Pancreas (tissue), 10 donors: ENCODE measurements around the gene EGFR. TPM values are rescaled to one million over a fixed set of nuclear protein-coding genes. Genes with fewer than 3 reads are reported as not detected.

Experiments used
- ATAC-seq, 4 donors: fragments of 200-7000 bp; cut with Tn5 transposase; one replicate each; pipeline versions ENCODE4 v1.8.0 to v1.9.1; 2020; ENCODE audit warnings: mild to moderate bottlenecking in 4 of 4, moderate library complexity in 4 of 4
- DNase-seq, 6 donors: peaks; one replicate each; pipeline ENCODE4 v3.0.0-alpha.2; 2020
- FAIRE-seq: peaks from 2 replicates; lab custom pipeline; 2012; peaks lifted over from hg19 to GRCh38; lab: Jason Lieb, UNC
- H3K27ac ChIP-seq, 4 donors: fragments of 200-600 bp; sonication (generic); 1 replicate in 3 of 4; 2 replicates in 1 of 4; pipeline versions ENCODE4 v1.5.0 to v1.8.0; 2020
- H3K27me3 ChIP-seq, 4 donors: fragments of 200-600 bp; one replicate each; pipeline ENCODE4 v1.8.0; 2021
- H3K36me3 ChIP-seq, 3 donors: fragments of 200-600 bp; sonication (generic) in 1 of 3; one replicate each; pipeline versions ENCODE4 v1.5.0 to v1.8.0; 2020 to 2021
- H3K4me1 ChIP-seq, 3 donors: fragments of 200-600 bp; one replicate each; pipeline ENCODE4 v1.8.0; 2021
- H3K4me3 ChIP-seq, 4 donors: fragments of 200-600 bp; sonication (generic) in 2 of 4; one replicate each; pipeline versions ENCODE4 v1.5.0 to v1.8.0; 2020 to 2021
- H3K9me3 ChIP-seq, 4 donors: fragments of 200-600 bp; one replicate each; pipeline ENCODE4 v1.8.0; 2021
- WGBS, 2 donors: extraction: QIAGEN DNeasy Blood & Tissue Kit; methylation state at CpG; one replicate each; pipeline ENCODE4 v1.1.7; 2013; 5-methylcytosine and 5-hydroxymethylcytosine counted together
- intact Hi-C, 3 donors: fragments of 100-400 bp; cut with DNase I; formaldehyde crosslinking; loops; one replicate each; pipeline versions ENCODE4 v1.11.1 to v1.14.2; 2022
- polyA plus RNA-seq, 2 donors: library from polyadenylated mRNA; stranded (reverse); fragments of 200-250 nt; gene quantifications; one replicate each; pipeline ENCODE4 v1.2.3, GENCODE V29; 2013
- total RNA-seq, 6 donors: library from RNA; stranded (reverse); fragmentation: NEBNext Ultra II Directional in 4 of 6; extraction: Animal tissue kit (Norgen Biotek cat#: 25700) in 4 of 6; gene quantifications; one replicate each; pipeline versions ENCODE4 v1.2.1 to v1.2.4, GENCODE V29; 2021 to 2023
- TF ChIP-seq, protein P1 (sequence below), 4 donors: fragments of 200-600 bp; sonication (generic) in 3 of 4; IDR thresholded peaks; one replicate each; pipeline versions ENCODE4 v1.5.0 to v1.8.0; 2021; ENCODE audit warnings: antibody characterized with exemption in 4 of 4
- donor health status: healthy with polysubstance abuse.
- donor health status: DM: no; HTN: no; CAD: no; lungs with moderate emphysema.
- donor health status: DM: no; HTN: no; CAD: no.
- donor health status: control.
- donor health status: control.
- donor health status: Bipolar disorder and iron deficiency.
- donor health status: DM: yes; HTN: yes; CAD: no.
- donor health status: DM: no; HTN: no; CAD: no.
- donor health status: DM: no; HTN: no; CAD: no.
- donor health status: DM: yes; HTN: yes; CAD: no.

The EGFR gene
- total and polyA plus RNA-seq, 8 donors: 5.5 to 38.8 (median 30.3) TPM

DNA sequence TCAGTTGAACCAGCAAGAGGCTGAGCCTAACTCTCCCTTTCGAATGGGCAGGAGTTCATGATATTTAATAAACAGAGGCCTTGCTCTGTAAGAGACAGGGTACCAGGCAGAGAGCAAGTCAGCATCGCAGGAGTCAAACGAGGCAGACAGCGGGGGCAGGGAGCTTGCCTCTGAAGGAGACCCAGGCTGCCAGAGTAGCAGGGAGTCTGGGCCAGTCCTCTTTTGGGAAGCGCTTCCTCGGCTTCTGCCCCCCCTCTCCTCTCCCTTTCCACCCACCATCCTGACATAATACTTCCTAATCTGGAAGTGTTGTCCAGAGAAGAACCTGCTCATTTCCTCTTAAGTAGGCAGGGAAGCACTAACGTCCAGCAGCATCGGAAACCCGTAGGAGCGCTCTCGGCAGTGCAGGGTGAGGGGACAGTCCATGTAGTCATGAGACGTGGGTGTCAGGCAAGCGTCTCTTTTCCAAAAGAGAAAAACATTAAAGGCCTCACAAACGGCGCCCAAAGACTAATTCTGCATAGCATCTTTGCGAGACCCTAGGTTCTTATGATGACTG, 171.1 kb downstream of the EGFR start:
- intact Hi-C loops: no loop called here
- no peak overlapping the region for H3K27ac ChIP-seq
- no peak for ATAC-seq
- WGBS, 2 donors: 90% methylated on average over 16 of the region's 16 CpGs
- H3K27me3 ChIP-seq: no peaks in the 10 kb centered on the region
- H3K4me1 ChIP-seq: peaks cover 0 to 10% (median 0%) of the 10 kb centered on the region in 3 donors
- TF ChIP-seq, protein P1, sequence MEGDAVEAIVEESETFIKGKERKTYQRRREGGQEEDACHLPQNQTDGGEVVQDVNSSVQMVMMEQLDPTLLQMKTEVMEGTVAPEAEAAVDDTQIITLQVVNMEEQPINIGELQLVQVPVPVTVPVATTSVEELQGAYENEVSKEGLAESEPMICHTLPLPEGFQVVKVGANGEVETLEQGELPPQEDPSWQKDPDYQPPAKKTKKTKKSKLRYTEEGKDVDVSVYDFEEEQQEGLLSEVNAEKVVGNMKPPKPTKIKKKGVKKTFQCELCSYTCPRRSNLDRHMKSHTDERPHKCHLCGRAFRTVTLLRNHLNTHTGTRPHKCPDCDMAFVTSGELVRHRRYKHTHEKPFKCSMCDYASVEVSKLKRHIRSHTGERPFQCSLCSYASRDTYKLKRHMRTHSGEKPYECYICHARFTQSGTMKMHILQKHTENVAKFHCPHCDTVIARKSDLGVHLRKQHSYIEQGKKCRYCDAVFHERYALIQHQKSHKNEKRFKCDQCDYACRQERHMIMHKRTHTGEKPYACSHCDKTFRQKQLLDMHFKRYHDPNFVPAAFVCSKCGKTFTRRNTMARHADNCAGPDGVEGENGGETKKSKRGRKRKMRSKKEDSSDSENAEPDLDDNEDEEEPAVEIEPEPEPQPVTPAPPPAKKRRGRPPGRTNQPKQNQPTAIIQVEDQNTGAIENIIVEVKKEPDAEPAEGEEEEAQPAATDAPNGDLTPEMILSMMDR (IDR thresholded peaks at IDR 0.05): no peak
- FAIRE-seq: no peak
- peaks cover 0 to 36% (median 0%) of the 10 kb centered on the region in 3 donors for H3K36me3 ChIP-seq
- no peak overlapping the region for H3K4me3 ChIP-seq
- H3K9me3 ChIP-seq: no peaks in the 10 kb centered on the region
- no peak for DNase-seq

DNA sequence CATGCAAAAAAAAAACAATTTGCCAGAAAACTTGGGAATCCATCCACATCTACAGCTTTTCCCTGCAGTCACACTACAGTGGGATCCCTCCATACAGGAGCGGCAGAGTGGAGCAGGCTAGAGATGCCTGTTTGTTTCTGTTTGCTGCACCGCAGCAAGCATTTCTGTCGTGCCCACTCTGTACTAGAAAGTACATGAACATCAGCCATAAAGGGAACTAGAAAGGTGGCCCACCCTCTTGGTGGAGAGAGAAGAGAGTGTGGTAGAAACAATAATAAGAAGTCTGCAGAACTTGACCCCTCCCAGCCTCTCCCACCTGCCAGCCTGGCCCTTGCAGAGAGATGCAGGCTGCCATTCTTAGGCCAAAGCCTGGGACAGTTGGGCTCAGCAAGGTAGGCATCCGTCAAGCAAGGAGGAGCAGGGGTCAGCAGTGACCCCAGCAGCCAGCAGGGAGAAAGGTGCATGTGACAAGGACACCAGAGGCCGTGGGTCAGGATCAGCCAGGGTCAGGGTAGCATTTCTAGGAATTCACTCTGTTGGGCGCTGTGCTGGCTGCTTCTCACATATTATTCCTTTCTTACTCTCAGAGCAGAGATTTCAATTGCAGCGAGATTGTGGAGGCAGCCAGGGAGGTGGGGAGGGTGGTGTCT, 171.8 kb downstream of the EGFR start:
- WGBS, 2 donors: 91 to 92% methylated on average over 7 of the region's 7 CpGs
- Histone ChIP-seq H3K9me3 (no peaks in the 10 kb centered on the region), H3K4me3 (no peak overlapping the region), H3K4me1 (peaks cover 0 to 10% (median 0%) of the 10 kb centered on the region in 3 donors), H3K36me3 (peaks cover 0 to 36% (median 0%) of the 10 kb centered on the region in 3 donors), H3K27ac (no peak overlapping the region), H3K27me3 (no peaks in the 10 kb centered on the region)
- DNase-seq: no peak
- intact Hi-C loops: no loop called here
- TF ChIP-seq, protein P1 (IDR thresholded peaks at IDR 0.05): no peak
- no peak for FAIRE-seq
- no peak for ATAC-seq

DNA sequence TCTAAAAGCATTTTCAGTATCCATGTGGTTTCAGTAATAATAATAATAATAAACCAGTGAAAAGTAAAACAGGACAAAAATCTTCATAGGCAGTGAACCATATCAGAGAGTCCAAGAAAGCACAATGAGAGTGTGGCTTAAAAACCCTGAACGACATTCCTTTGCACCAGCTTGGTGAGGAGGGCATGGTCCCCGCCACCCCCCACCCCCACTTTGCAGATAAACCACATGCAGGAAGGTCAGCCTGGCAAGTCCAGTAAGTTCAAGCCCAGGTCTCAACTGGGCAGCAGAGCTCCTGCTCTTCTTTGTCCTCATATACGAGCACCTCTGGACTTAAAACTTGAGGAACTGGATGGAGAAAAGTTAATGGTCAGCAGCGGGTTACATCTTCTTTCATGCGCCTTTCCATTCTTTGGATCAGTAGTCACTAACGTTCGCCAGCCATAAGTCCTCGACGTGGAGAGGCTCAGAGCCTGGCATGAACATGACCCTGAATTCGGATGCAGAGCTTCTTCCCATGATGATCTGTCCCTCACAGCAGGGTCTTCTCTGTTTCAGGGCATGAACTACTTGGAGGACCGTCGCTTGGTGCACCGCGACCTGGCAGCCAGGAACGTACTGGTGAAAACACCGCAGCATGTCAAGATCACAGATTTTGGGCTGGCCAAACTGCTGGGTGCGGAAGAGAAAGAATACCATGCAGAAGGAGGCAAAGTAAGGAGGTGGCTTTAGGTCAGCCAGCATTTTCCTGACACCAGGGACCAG, 172.5 kb downstream of the EGFR start:
- intact Hi-C loops: no loop called here
- H3K4me3 ChIP-seq: no peak overlapping the region
- DNase-seq (no peak), FAIRE-seq (no peak), ATAC-seq (no peak)
- no peak overlapping the region for H3K27ac ChIP-seq
- peaks cover 0 to 10% (median 0%) of the 10 kb centered on the region in 3 donors for H3K4me1 ChIP-seq
- peaks cover 0 to 32% (median 0%) of the 10 kb centered on the region in 3 donors for H3K36me3 ChIP-seq
- TF ChIP-seq, protein P1 (IDR thresholded peaks at IDR 0.05): no peak
- H3K9me3 ChIP-seq: no peaks in the 10 kb centered on the region
- H3K27me3 ChIP-seq: no peaks in the 10 kb centered on the region
- WGBS, 2 donors: 90 to 92% methylated on average over 17 of the region's 17 CpGs

DNA sequence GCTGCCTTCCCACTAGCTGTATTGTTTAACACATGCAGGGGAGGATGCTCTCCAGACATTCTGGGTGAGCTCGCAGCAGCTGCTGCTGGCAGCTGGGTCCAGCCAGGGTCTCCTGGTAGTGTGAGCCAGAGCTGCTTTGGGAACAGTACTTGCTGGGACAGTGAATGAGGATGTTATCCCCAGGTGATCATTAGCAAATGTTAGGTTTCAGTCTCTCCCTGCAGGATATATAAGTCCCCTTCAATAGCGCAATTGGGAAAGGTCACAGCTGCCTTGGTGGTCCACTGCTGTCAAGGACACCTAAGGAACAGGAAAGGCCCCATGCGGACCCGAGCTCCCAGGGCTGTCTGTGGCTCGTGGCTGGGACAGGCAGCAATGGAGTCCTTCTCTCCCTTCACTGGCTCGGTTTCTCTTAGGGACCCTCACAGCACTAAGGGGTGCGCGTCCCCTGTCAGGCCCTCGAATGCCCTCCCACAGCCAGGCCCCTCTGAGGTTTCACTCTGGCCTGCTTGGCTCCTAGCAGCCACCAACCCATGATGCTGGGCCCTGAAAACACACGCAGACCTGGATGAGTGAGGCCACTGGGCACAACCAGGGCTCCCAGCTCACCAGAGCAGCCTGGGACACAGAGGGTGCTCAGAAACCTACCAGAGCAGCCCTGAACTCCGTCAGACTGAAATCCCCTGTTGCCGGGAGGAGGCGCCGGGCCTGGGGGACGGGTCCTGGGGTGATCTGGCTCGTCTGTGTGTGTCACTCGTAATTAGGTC, 173.3 kb downstream of the EGFR start:
- TF ChIP-seq, protein P1 (IDR thresholded peaks at IDR 0.05): no peak
- Histone ChIP-seq H3K27ac (no peak overlapping the region), H3K27me3 (no peaks in the 10 kb centered on the region), H3K4me1 (peaks cover 0 to 10% (median 0%) of the 10 kb centered on the region in 3 donors), H3K9me3 (no peaks in the 10 kb centered on the region), H3K4me3 (no peak overlapping the region), H3K36me3 (peaks cover 0 to 25% (median 0%) of the 10 kb centered on the region in 3 donors)
- peak in 1 of 4 donors; percentile 15 for ATAC-seq
- 93 to 94% methylated on average over 17 of the region's 17 CpGs for WGBS, 2 donors
- DNase-seq: no peak
- FAIRE-seq: no peak
- intact Hi-C loops: no loop called here
